Frontal cortex (tissue), 4 donors: ENCODE data around the gene STIM2. TPM values are rescaled to one million over a fixed set of nuclear protein-coding genes. Genes with fewer than 3 reads are reported as not detected.
"Not testable (repeated sequence)": the region's sequence is repeated elsewhere in the genome, so short reads cannot be mapped to it uniquely, and the experiment has no call there.

Experiments
- DNase-seq, 2 donors: peaks; one replicate each; pipeline ENCODE4 v3.0.0; 2012; ENCODE audit warnings: low spot score in 2 of 2
- FAIRE-seq: peaks from 2 replicates; lab custom pipeline; 2012; peaks lifted over from hg19 to GRCh38; lab: Jason Lieb, UNC
- total RNA-seq: library from RNA; depleted of rRNA; stranded (reverse); fragments of >200 nt; gene quantifications from one replicate; pipeline ENCODE4 v1.2.3, GENCODE V29; 2014
- donor health status: control.
- donor health status: control.
- donor health status: control.

The STIM2 gene
- total RNA-seq, 1 donor from 2014 or later, result 22.8 TPM

DNA sequence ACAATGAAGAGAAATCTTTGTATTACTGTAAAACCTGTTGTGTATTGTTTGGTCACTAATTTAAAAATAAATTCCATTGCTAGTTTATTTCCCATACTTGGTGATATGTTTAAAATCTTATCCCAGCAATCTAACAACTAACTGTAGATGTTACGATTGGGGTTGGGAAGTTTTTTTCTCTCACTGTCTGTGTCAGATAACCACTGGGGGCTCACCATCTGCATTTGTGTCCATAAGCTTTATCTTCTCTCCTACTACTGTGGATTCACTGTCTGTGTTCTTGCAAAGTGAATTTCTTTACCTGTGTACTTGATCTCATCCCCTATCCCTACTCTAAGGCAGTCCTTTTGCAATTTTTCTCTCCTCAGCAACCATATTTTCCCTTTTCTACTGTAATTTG lies 81.3 kb downstream of the STIM2 start:
- DNase-seq (no peak), FAIRE-seq (no peak)

DNA sequence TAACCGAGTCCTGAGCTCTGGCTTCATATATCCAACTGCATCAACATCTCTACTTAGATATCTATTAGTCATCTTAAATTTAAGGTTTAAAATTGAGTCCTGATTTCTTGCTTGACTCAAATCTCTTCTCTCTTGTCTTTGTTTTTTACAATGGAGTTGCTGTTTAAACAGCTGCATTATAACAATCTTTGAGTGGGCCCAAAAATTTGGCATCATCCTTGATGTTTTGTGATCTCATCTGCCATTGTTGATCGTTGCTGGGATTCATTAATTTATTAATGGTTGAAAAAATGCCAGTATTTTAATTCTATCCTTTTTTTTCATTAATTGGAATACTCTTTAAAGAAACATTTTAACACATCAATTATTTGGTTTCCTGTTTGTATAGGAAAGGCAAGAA lies 82.2 kb downstream of the STIM2 start:
- FAIRE-seq (peak; percentile 13), DNase-seq (no peak)

DNA sequence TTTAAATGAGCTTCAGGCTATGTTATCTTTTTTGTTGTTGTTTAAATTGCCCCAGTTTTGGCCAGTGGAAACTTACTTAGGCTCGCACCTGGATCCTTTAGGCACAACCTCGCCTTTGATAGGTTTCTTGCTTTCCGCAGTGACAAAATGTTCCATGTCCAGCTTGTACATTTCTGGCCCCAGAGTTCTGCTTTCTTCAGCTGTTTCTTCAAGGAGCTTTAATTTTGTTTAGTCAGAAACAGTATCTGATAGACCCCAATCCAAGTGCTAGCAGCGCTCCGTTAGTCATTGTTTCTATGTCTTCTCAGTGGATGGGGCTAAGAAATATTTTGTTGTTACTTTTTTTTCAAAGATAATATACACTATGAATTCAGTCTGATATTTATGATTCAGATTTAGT lies 82.8 kb downstream of the STIM2 start:
- no peak for FAIRE-seq

DNA sequence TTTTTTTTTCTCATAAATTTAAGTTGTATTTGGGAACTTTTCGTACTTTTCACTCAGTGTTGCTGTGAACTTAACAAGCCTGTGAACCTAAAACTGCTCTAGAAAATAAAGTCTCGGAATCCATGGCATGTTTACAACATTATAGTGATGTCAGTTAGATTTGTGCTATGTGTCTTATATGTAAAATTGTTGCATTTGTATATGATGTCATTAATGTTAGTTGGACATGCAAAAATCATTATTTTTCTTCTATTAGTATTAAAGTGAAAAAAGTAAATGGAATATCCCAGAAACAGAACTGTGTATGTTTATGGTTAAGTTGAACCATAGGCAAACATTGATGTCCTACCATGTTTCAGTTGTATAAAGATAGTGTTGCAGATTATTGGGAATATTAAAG lies 85.2 kb downstream of the STIM2 start:
- DNase-seq (no peak), FAIRE-seq (no peak)

More for the DNA sequence above, 82.8 kb downstream of the STIM2 start:
- DNase-seq, result no peak

DNA sequence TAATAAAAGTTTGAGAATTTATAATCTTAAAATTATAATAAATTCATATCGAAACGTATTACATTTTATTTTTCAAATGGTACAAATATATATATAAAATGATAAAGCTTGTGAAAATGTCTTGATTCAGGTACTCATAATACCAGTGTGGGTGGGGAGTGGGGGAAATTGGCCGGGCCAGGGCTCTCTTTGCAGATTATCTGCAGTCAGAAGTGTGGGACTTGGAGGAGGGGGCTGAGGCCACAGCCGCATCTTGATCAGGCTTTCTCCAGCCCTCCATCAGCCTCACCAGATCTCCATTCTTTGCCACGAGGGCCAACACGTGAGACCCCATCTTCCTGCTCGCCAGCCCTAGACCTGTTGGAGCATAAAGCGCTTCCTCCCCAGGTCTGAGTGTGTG lies 86.7 kb downstream of the STIM2 start:
- DNase-seq (no peak), FAIRE-seq (peak; percentile 57)

- no peak for FAIRE-seq
These were observed 89.8 kb downstream of the STIM2 start for GRCh38 chr4:26950446-26950845.

GRCh38 chr4:26952891-26953290 lies 92.2 kb downstream of the STIM2 start:
- DNase-seq (no peak), FAIRE-seq (no peak)

More at GRCh38 chr4:26950446-26950845, 89.8 kb downstream of the STIM2 start:
- no peak for DNase-seq

- DNase-seq, result no peak
- no peak for FAIRE-seq
These were observed 92.7 kb downstream of the STIM2 start for GRCh38 chr4:26953366-26953765.

DNA sequence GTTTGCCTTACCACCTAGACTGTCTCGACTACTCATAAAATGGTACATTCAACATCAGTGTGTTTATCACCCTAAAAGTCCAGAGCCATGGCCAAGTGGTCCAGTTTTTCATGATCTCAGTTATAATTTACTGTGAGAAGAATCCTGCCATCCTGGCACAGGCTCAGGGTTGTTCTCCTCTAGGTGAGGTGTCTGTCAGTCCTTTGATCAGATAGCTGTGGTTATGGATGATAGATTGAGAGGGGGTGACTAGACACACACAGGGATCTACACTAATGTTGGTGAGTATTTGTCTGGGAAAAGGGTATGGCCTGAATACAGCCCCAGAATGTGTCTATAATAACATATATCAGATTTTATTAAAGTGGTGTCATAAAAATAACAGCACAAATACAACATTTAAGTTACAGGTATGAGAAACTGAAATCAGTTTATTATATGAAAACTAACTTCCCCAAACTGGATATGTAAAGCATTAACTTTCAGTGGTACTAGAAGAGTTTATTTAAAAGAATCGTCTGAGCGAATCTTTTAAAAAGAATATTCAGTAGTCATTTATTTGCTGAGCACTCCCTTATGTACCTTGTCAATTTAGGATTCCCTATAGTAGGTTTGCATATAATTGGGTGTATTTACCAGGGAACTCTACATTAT lies 93.3 kb downstream of the STIM2 start:
- no peak for FAIRE-seq

DNA sequence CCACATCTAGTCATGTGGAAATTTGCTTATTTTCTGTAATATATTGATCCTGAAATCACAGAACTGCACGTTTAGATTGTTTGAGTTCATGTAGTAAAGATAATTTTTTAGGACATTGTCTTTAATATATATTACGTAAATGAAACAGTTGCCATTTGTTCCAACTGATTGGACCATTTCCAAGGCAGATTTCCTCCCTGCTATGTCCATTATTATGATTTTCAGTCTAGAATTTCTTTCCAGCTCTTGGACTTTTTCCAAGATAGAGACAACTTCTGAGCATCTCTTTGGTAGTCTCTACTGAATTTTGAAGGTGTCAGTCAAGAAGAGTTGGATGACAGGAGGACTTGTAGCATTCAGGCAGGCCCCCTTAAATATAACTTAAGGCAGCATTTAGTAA lies 94.6 kb downstream of the STIM2 start:
- DNase-seq (no peak), FAIRE-seq (no peak)

More for the DNA sequence above, 93.3 kb downstream of the STIM2 start:
- no peak for DNase-seq

GRCh38 chr4:26958925-26959653 lies 98.4 kb downstream of the STIM2 start:
- DNase-seq (no peak), FAIRE-seq (no peak)

GRCh38 chr4:26959654-26960047 lies 99.0 kb downstream of the STIM2 start:
- DNase-seq (no peak), FAIRE-seq (no peak)

DNA sequence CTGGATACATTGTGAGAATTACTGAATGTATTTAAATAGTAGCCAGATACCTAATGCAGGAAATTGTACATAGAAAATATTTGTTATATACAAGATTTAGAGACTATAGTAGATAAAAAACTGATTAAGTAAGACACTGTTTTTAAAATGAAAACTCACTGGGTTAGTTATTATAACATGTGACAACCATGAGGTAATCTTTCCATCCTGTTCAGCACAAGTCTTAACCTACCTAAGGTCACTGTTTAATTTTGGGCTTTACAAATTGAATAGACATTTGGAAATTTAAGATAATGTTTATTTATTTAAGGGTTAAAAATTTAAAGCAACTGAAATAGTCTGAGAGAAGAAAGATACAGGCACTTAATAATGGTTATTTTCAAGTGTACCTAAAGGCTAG lies 102.1 kb downstream of the STIM2 start:
- no peak for FAIRE-seq
- no peak for DNase-seq

GRCh38 chr4:26964512-26964911 lies 103.9 kb downstream of the STIM2 start:
- DNase-seq (no peak), FAIRE-seq (no peak)

- FAIRE-seq, result no peak
These were observed 104.4 kb downstream of the STIM2 start for GRCh38 chr4:26964994-26965393.

GRCh38 chr4:26975464-26976181 lies 115.0 kb downstream of the STIM2 start:
- FAIRE-seq, result not testable (repeated sequence)

More at GRCh38 chr4:26964994-26965393, 104.4 kb downstream of the STIM2 start:
- DNase-seq, result no peak

GRCh38 chr4:26978387-26979053 lies 117.9 kb downstream of the STIM2 start:
- DNase-seq (no peak), FAIRE-seq (no peak)

More at GRCh38 chr4:26975464-26976181, 115.0 kb downstream of the STIM2 start:
- not testable (repeated sequence) for DNase-seq

GRCh38 chr4:26984896-26985295 lies 124.3 kb downstream of the STIM2 start:
- no peak for DNase-seq
- no peak for FAIRE-seq

GRCh38 chr4:26985873-26986272 lies 125.2 kb downstream of the STIM2 start:
- DNase-seq (no peak), FAIRE-seq (no peak)

DNA sequence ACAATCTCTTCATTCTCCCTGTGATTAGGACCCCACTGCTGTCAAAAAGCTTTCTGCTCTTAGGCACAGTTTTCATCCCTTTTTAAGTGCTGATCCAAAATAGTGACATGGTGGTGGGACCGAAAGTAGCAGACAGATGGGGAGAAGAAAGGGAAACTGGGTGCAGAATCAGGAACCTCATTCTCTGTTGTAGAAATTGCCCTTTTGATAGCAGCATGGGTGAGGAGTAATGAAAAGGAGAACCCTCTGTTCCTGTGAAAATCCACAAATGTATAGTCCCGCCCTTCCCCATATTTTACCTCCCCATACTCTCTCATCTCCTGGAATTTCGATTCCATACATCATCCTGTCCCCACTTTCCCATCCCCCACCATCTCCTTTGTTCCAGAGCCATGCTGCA lies 126.5 kb downstream of the STIM2 start:
- FAIRE-seq, result no peak

More for the DNA sequence above, 126.5 kb downstream of the STIM2 start:
- no peak for DNase-seq
